Thoracic aorta (tissue), 2 donors: ENCODE data around the gene CYTH1. TPM values are rescaled to one million over a fixed set of nuclear protein-coding genes. Genes with fewer than 3 reads are reported as not detected.

Source experiments
- ATAC-seq: fragments of 150-250 bp; one replicate; pipeline ENCODE4 v1.8.0; 2017; ENCODE audit warnings: low read depth; ENCODE audit not compliant: insufficient number of reproducible peaks, low FRiP score
- DNase-seq: peaks from one replicate; pipeline ENCODE4 v3.0.0-alpha.2; 2020; ENCODE audit warnings: low spot score
- H3K27ac ChIP-seq, 2 donors: fragments of 200-600 bp; sonication (generic); 1 replicate in 1 of 2; 2 replicates in 1 of 2; pipeline ENCODE4 v1.5.1; 2016; ENCODE audit warnings: mild to moderate bottlenecking in 2 of 2, moderate library complexity in 2 of 2
- H3K27me3 ChIP-seq: fragments of 200-600 bp; sonication (generic); replicated peaks from 2 replicates; pipeline ENCODE4 v1.6.0; 2016; ENCODE audit warnings: mild to moderate bottlenecking; ENCODE audit not compliant: insufficient read depth
- H3K36me3 ChIP-seq: fragments of 200-600 bp; sonication (generic); one replicate; pipeline ENCODE4 v1.5.1; 2016
- H3K4me1 ChIP-seq, 2 donors: fragments of 200-600 bp; sonication (generic); 1 replicate in 1 of 2; 2 replicates in 1 of 2; pipeline versions ENCODE4 v1.5.1 to v1.6.0; 2016; ENCODE audit warnings: low read depth in 2 of 2, mild to moderate bottlenecking in 1 of 2; ENCODE audit not compliant: control insufficient read depth in 1 of 2
- H3K4me3 ChIP-seq: fragments of 200-600 bp; sonication (generic); 2 replicates; pipeline ENCODE4 v1.5.1; 2016; ENCODE audit warnings: mild to moderate bottlenecking
- H3K9me3 ChIP-seq: fragments of 200-600 bp; sonication (generic); 2 replicates; pipeline ENCODE4 v1.5.1; 2016
- total RNA-seq, 2 donors: library from RNA; depleted of rRNA; stranded (reverse); fragments of >200 nt; gene quantifications; one replicate each; pipeline versions ENCODE4 v1.1.0 to v1.2.3, GENCODE V29; 2016
- TF ChIP-seq, protein P1 (sequence below): fragments of 200-600 bp; sonication (generic); IDR thresholded peaks from one replicate; pipeline ENCODE4 v1.5.1; 2019; ENCODE audit warnings: antibody characterized with exemption

CYTH1 gene
- total RNA-seq, 2 donors from 2014 or later, result 79.2 to 79.4 TPM

DNA sequence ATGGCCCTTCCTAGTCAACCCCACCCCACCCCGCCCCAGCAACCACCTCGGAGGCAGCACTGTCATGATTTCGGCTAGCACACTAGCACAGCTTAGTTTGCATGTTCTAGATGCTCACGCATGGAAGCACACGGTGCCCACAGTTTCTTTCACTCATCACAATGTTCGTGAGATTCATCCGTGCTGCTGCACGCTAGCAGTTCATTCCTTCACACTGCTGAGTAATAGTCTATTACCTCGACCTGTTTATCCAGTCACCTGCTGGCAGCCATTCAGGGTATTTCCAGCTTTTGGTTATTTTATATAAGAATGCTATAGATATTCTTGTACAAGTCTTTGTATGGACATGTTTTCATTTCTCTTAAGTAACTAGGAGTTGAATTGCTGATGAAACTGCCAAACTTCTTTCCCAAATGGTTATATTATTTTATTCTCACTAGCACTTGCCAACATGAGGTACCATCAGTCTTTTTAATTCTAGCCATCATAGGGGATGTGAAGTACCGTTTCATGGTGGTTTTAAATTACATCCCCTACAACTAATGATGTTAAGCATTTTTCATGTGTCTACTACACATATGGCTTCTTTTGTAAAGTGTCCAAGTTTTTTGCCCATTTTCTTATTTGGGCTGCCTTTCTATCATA is 75.7 kb downstream of the CYTH1 start:
- H3K4me1 ChIP-seq, result no peaks in the 10 kb centered on the region
- H3K9me3 ChIP-seq, result no peaks in the 10 kb centered on the region
- no peak overlapping the region for H3K4me3 ChIP-seq
- no peak overlapping the region for H3K27ac ChIP-seq
- TF ChIP-seq, protein P1, sequence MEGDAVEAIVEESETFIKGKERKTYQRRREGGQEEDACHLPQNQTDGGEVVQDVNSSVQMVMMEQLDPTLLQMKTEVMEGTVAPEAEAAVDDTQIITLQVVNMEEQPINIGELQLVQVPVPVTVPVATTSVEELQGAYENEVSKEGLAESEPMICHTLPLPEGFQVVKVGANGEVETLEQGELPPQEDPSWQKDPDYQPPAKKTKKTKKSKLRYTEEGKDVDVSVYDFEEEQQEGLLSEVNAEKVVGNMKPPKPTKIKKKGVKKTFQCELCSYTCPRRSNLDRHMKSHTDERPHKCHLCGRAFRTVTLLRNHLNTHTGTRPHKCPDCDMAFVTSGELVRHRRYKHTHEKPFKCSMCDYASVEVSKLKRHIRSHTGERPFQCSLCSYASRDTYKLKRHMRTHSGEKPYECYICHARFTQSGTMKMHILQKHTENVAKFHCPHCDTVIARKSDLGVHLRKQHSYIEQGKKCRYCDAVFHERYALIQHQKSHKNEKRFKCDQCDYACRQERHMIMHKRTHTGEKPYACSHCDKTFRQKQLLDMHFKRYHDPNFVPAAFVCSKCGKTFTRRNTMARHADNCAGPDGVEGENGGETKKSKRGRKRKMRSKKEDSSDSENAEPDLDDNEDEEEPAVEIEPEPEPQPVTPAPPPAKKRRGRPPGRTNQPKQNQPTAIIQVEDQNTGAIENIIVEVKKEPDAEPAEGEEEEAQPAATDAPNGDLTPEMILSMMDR, result no peak
- H3K36me3 ChIP-seq, result peaks cover 7% of the 10 kb centered on the region
- DNase-seq (no peak), ATAC-seq (no peak)
- no peaks in the 10 kb centered on the region for H3K27me3 ChIP-seq

DNA sequence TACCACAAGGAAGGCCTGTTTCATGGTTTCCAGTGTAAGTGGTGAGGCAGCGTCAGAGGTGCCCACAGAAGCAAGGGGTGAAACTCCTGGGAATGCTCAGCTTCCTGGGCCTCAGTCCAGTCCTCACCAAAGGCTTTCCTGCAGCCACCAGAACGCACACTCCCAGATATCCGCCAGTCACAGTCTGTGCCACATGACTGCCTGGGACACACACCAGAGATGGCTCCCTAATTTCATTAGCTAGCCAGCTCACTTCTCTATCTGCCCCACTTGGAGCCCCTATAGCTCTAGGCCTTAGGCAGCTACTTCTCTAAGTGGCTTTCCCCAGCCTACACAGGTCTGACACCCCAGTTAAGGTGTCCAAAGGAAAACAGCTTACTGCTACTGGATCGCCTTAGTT is 77.0 kb downstream of the CYTH1 start:
- ATAC-seq (no peak), DNase-seq (no peak)
- Histone ChIP-seq H3K4me3 (no peak overlapping the region), H3K9me3 (no peaks in the 10 kb centered on the region), H3K36me3 (peaks cover 17% of the 10 kb centered on the region), H3K27ac (no peak overlapping the region), H3K4me1 (no peaks in the 10 kb centered on the region), H3K27me3 (no peaks in the 10 kb centered on the region)
- TF ChIP-seq, protein P1, result no peak

DNA sequence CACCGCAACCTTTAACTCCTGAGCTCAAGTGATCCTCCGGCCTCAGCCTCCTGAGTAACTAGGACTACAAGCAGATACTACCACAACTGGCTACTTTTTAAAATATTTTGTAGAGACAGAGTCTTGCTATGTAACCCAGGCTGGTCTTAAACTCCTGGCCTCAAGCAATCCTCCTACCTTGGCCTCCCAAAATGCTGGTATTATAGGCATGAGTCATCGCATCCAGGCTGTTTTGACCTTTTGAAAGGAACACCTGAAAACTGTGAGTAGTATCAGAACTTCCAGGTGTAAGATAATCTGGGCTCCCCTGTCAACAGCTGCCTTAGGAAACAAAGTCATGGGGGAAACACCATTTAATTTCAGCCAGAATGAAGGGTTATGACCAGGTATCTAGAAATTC is 77.5 kb downstream of the CYTH1 start:
- DNase-seq (no peak), ATAC-seq (no peak)
- Histone ChIP-seq H3K27ac (no peak overlapping the region), H3K4me3 (no peak overlapping the region), H3K27me3 (no peaks in the 10 kb centered on the region), H3K36me3 (peaks cover 17% of the 10 kb centered on the region), H3K9me3 (no peaks in the 10 kb centered on the region), H3K4me1 (no peaks in the 10 kb centered on the region)
- TF ChIP-seq, protein P1, result no peak

DNA sequence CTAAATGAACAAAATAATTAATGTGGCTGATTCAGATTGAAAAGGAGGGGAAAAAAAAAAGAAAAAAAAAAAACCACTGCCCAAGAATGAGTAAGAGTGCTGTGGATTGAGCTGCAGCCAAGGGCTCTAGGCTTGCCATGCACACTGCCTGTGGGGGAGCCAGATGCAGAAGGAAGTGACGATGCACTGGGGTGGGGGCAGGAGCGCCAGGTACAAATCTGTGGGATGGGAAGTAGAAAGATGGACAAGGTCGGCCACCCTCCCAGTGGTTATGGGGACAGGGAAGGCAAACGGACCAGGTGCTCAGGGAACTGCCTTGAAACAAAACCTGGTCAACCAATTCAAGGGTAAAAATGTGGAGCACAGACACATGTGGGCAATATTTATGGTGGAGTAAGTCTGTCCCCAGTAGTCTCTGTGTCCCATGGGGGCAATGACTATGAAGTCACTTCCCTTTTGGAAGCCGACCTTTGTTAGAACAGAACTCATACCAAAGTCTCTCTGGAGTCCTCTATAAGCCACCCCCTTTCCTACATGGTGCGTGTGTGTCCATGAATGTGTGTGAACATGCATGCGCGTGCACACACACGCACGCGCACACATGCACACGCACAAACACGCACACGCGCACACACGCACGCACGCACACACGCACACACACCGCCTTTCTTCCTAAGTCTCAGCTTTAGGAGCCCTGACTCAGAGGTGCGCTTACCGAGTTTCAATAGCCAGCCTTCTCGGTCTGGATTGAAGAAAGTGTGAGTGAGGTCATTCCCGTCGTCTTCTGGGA is 84.3 kb downstream of the CYTH1 start:
- no peak overlapping the region for H3K4me3 ChIP-seq
- H3K9me3 ChIP-seq, result no peaks in the 10 kb centered on the region
- H3K27me3 ChIP-seq, result no peaks in the 10 kb centered on the region
- DNase-seq (no peak), ATAC-seq (no peak)
- TF ChIP-seq, protein P1, result no peak
- H3K27ac ChIP-seq, result no peak overlapping the region
- peaks cover 22% of the 10 kb centered on the region for H3K36me3 ChIP-seq
- no peaks in the 10 kb centered on the region for H3K4me1 ChIP-seq

DNA sequence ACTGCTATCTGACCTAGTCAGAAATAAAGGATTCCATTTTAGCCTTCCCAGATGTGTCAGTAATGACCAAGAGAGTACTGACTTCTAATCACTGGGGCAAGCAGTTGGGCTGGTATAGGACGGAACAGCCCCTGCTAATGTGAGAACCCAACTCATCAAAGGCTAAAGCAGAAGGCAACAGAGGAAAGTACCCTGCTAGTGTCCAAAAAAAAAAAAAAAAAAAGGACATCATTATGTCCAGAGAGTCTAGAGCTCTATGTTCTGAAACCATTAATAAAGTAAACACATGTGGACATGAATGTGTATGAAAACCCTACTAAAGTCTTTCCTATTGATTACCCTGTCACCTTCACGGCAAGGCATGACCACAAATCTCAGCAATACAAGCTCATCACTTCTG is 85.0 kb downstream of the CYTH1 start:
- no peaks in the 10 kb centered on the region for H3K9me3 ChIP-seq
- DNase-seq (no peak), ATAC-seq (no peak)
- no peak overlapping the region for H3K27ac ChIP-seq
- H3K4me3 ChIP-seq, result no peak overlapping the region
- TF ChIP-seq, protein P1, result no peak
- H3K27me3 ChIP-seq, result no peaks in the 10 kb centered on the region
- H3K4me1 ChIP-seq, result no peaks in the 10 kb centered on the region
- H3K36me3 ChIP-seq, result peaks cover 22% of the 10 kb centered on the region
